Liver (tissue), 3 donors: ENCODE results near the gene ZFC3H1.

Experiments
- CTCF ChIP-seq: fragments of 150-350 bp; IDR thresholded peaks from 2 replicates; pipeline ENCODE4 v1.5.1; 2017; ENCODE audit warnings: improper control_type of control experiment, low read depth, low read length; ENCODE audit not compliant: missing input control
- EGR1 ChIP-seq, 2 donors: IDR thresholded peaks; 2 replicates each; pipeline ENCODE4 v1.6.1; 2016 to 2018; ENCODE audit warnings: antibody characterized with exemption in 2 of 2, low read depth in 2 of 2
- GABPA ChIP-seq, 2 donors: IDR thresholded peaks in 1 of 2; conservative IDR thresholded peaks in 1 of 2; 2 replicates each; pipeline ENCODE4 v1.6.1; 2016; ENCODE audit warnings: antibody characterized with exemption in 2 of 2, mild to moderate bottlenecking in 1 of 2, moderate library complexity in 1 of 2
- REST ChIP-seq: IDR thresholded peaks from 2 replicates; pipeline ENCODE4 v1.6.1; 2016; ENCODE audit warnings: antibody characterized with exemption, mild to moderate bottlenecking
- TAF1 ChIP-seq: conservative IDR thresholded peaks from 2 replicates; pipeline ENCODE4 v1.6.1; 2016; ENCODE audit warnings: antibody characterized with exemption, mild to moderate bottlenecking
- donor health status: healthy.
- donor health status: healthy.

GRCh38 chr12:71591601-71592000 is 72.0 kb downstream of the ZFC3H1 start:
- no peak for TF ChIP-seq CTCF
- TF ChIP-seq REST, result no peak
- no peak for TF ChIP-seq GABPA (IDR thresholded peaks at IDR 0.05 in 1 of 2, conservative IDR thresholded peaks at IDR 0.05 in 1 of 2)
- no peak for TF ChIP-seq TAF1
- no peak for TF ChIP-seq EGR1 (IDR thresholded peaks at IDR 0.05; ENCODE audit: low read depth in 2 of 2)
